ENCODE results near the gene STK38L. TPM values are rescaled to one million over a fixed set of nuclear protein-coding genes. Genes with fewer than 3 reads are reported as not detected.

Gene STK38L
- total and polyA plus RNA-seq, 10 donors: 6.4 to 39.8 (median 26.3) TPM

DNA sequence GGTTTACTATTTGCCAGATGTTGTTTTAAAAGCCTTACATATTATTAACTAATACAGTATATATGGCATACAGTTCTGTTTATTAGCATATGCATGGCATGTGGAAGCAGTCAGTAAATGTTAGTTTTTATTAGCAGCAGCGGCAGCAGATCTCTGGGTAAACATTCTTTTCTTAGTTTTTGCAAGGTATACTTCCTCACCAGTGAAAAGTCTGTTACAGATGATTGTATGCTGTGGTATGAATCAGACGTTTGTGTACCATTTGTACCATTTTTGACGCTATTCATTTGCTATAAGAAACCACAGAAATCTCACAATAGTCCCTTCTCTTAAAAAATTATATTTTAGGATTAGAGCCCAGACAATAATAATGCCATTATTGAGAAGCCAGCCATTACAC, 17.8 kb downstream of the STK38L start:
- H3K4me1 ChIP-seq: peaks cover 0 to 21% (median 9%) of the 10 kb centered on the region in 6 donors
- 62 to 81% (median 73%) methylated on average over 3 of the region's 3 CpGs for WGBS, 5 donors
- no peaks in the 10 kb centered on the region for H3K9me3 ChIP-seq
- intact Hi-C loops (cut with DNase I; ENCODE audit: low total_unique reads): no loop called here
- TF ChIP-seq POLR2A (IDR thresholded peaks at IDR 0.05) (no peak), POLR2AphosphoS5 (IDR thresholded peaks at IDR 0.05) (no peak)
- TF ChIP-seq, protein P1, sequence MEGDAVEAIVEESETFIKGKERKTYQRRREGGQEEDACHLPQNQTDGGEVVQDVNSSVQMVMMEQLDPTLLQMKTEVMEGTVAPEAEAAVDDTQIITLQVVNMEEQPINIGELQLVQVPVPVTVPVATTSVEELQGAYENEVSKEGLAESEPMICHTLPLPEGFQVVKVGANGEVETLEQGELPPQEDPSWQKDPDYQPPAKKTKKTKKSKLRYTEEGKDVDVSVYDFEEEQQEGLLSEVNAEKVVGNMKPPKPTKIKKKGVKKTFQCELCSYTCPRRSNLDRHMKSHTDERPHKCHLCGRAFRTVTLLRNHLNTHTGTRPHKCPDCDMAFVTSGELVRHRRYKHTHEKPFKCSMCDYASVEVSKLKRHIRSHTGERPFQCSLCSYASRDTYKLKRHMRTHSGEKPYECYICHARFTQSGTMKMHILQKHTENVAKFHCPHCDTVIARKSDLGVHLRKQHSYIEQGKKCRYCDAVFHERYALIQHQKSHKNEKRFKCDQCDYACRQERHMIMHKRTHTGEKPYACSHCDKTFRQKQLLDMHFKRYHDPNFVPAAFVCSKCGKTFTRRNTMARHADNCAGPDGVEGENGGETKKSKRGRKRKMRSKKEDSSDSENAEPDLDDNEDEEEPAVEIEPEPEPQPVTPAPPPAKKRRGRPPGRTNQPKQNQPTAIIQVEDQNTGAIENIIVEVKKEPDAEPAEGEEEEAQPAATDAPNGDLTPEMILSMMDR (IDR thresholded peaks at IDR 0.05 in 8 of 11, conservative IDR thresholded peaks at IDR 0.05 in 3 of 11): no peak
- no peak overlapping the region for H3K27ac ChIP-seq
- H3K4me3 ChIP-seq: no peak overlapping the region
- peaks cover 0 to 6% (median 0%) of the 10 kb centered on the region in 6 donors for H3K36me3 ChIP-seq
- H3K27me3 ChIP-seq (replicated peaks in 1 of 7): no peaks in the 10 kb centered on the region
- DNase-seq: no peak

- peaks cover 0 to 15% (median 7%) of the 10 kb centered on the region in 6 donors for H3K4me1 ChIP-seq
- DNase-seq: no peak
- peaks cover 0 to 4% (median 0%) of the 10 kb centered on the region in 6 donors for H3K36me3 ChIP-seq
- H3K27me3 ChIP-seq (replicated peaks in 1 of 7): no peaks in the 10 kb centered on the region
- intact Hi-C loops (cut with DNase I; ENCODE audit: low total_unique reads): no loop called here
- H3K4me3 ChIP-seq: no peak overlapping the region
- TF ChIP-seq POLR2AphosphoS5 (IDR thresholded peaks at IDR 0.05) (no peak), POLR2A (IDR thresholded peaks at IDR 0.05) (no peak)
- TF ChIP-seq, protein P1 (IDR thresholded peaks at IDR 0.05 in 8 of 11, conservative IDR thresholded peaks at IDR 0.05 in 3 of 11): no peak
- H3K27ac ChIP-seq: no peak overlapping the region
- 95 to 99% (median 97%) methylated on average over 4 of the region's 4 CpGs for WGBS, 5 donors
- peaks cover 0 to 17% (median 3%) of the 10 kb centered on the region in 8 donors for H3K9me3 ChIP-seq
These were observed 26.1 kb downstream of the STK38L start for GRCh38 chr12:27270148-27270547.

GRCh38 chr12:27271206-27271605, 27.1 kb downstream of the STK38L start:
- no peak overlapping the region for H3K4me3 ChIP-seq
- 92 to 96% (median 95%) methylated on average over 2 of the region's 2 CpGs for WGBS, 5 donors
- TF ChIP-seq, protein P1 (IDR thresholded peaks at IDR 0.05 in 8 of 11, conservative IDR thresholded peaks at IDR 0.05 in 3 of 11): no peak
- TF ChIP-seq POLR2AphosphoS5 (IDR thresholded peaks at IDR 0.05): no peak
- no peak for TF ChIP-seq POLR2A (IDR thresholded peaks at IDR 0.05)
- peaks cover 0 to 4% (median 0%) of the 10 kb centered on the region in 6 donors for H3K36me3 ChIP-seq
- H3K4me1 ChIP-seq: peaks cover 0 to 15% (median 7%) of the 10 kb centered on the region in 6 donors
- no peaks in the 10 kb centered on the region for H3K27me3 ChIP-seq (replicated peaks in 1 of 7)
- intact Hi-C loops (cut with DNase I; ENCODE audit: low total_unique reads): no loop called here
- H3K9me3 ChIP-seq: peaks cover 0 to 17% (median 3%) of the 10 kb centered on the region in 8 donors
- no peak for DNase-seq
- H3K27ac ChIP-seq: no peak overlapping the region

GRCh38 chr12:27272373-27273028, 28.4 kb downstream of the STK38L start:
- intact Hi-C loops (cut with DNase I; ENCODE audit: low total_unique reads): no loop called here

More at GRCh38 chr12:27272373-27273028, 28.4 kb downstream of the STK38L start:
- H3K4me1 ChIP-seq: peaks cover 0 to 23% (median 9%) of the 10 kb centered on the region in 6 donors
- no peak for DNase-seq
- no peaks in the 10 kb centered on the region for H3K27me3 ChIP-seq (replicated peaks in 1 of 7)
- H3K9me3 ChIP-seq: peaks cover 0 to 14% (median 3%) of the 10 kb centered on the region in 8 donors
- 61 to 82% (median 64%) methylated on average over 2 of the region's 2 CpGs for WGBS, 5 donors
- H3K36me3 ChIP-seq: peaks cover 0 to under 1% (median 0%) of the 10 kb centered on the region in 6 donors
- no peak overlapping the region for H3K4me3 ChIP-seq
- no peak overlapping the region for H3K27ac ChIP-seq
- TF ChIP-seq, protein P1 (IDR thresholded peaks at IDR 0.05 in 8 of 11, conservative IDR thresholded peaks at IDR 0.05 in 3 of 11): no peak
- TF ChIP-seq POLR2A (IDR thresholded peaks at IDR 0.05): no peak
- no peak for TF ChIP-seq POLR2AphosphoS5 (IDR thresholded peaks at IDR 0.05)

Data from spleen (tissue), 11 donors.